Measurements from ENCODE around the gene MPI.
A peak's percentile ranks its signal among the peaks of the same experiment; 100 is the strongest.

The MPI gene

DNA sequence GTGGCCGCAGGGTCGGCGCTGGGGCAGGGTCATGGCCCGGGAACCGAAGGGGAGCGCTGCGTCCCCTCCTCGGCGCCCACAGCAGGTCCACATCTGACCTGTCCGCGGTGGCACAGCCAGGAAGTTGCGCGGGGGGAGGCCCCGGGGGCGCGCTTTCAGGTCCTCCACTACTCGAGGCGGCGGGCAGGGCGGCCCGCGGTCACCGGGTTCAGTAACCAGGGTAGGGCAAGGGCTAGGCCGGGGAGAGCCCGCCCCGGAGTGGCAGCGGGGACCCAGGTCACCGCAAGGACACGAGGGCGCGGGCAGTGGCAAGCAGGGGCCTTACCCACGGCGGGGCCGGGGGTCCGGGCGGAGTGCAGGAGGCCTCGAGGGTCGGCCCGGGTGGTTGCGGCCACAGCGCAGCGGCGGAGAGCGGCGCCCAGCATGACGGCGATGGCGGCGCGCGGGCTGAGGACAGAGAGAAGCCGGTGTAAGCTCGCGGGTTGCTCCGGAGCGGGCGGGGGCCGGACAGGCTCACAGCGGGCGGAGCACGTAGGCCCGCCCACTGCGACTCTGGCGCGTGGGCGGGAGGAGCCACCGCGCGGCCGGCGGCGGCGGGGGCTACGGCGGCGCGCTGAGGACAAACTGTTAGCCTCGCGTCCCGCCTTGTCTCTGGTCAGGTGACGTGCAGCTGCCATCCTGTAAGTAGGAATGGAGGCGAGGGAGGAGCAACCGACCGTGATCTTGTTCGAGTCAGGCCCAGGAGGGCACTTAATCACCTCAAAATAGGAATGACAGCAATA is 47.9 kb downstream of the MPI start, which contains the start of gene COX5A:
COX5A (minus strand) TSS at position 484 of the 782 bp plus-strand sequence; CDS start at position 425, 59 bp downstream.
- H3K27me3 ChIP-seq (ENCODE audit: insufficient read depth, low read depth) = no peaks in the 10 kb centered on the region
- no peaks in the 10 kb centered on the region for H3K36me3 ChIP-seq (ENCODE audit: insufficient read depth)
- peaks cover 32% of the 10 kb centered on the region for H3K4me1 ChIP-seq (ENCODE audit: low read depth, poor library complexity, severe bottlenecking)
- peak within 1 kb of the TSS; percentile 93 for H3K27ac ChIP-seq
- peak within 1 kb of the TSS; percentile 89 for H2AFZ ChIP-seq (ENCODE audit: low read depth)
- peaks cover 50% of the 10 kb centered on the region for H3K79me2 ChIP-seq (ENCODE audit: insufficient read depth, low read depth)
- H4K20me1 ChIP-seq (ENCODE audit: insufficient read depth) = 0 out of 2 replicates have a peak, but pooled peaks cover 12% of the 10 kb centered on the region
- TF ChIP-seq CTCF (conservative IDR thresholded peaks at IDR 0.05; ENCODE audit: low read depth, low read length) = no peak
- H3K9ac ChIP-seq = peak within 1 kb of the TSS; percentile 94
- H3K4me2 ChIP-seq = peak within 1 kb of the TSS; percentile 95
- no peak within 1 kb of the TSS for H3K4me3 ChIP-seq (IDR thresholded peaks at IDR 0.05; ENCODE audit: insufficient read depth, low read depth, low read length)

DNA sequence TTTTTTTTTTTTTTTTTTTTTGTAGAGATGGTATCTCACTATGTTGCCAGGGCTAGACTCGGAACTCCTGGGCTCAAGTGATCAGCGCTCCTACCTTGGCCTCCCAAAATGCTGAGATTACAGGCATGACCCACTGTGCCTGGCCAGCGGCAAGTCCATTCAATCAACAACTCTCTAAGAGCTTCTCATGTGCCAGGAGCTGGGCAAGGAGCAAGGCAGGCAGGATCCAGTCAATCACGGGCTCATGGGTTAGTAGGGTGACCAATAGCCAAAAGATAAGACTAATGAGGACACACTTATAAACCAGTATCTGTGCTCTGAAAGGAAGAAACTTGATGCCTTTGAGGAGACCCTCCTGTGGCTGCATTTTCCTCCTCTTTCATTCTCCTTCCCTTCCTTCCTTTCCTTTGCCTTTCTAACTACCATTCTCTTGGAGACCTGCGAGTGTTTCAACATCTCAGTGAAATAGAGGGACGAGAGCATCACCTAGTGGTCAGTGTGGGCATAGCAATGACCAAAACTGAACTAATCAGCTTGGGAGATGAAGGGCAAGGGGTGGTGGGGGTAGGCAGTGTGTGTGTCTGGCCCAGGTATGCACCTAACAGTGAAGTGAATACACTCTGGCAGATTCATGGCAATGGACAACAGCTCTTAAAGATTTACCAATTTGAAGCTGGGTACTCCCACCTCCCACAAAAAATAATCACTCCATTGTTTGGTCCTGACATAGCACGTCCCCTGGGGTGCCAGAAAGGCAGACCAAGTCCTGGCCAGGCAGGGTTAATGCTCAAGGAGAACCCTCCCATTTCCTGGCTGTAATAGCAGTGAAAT is 60.5 kb downstream of the MPI start:
- peak; percentile 98 for TF ChIP-seq CTCF (conservative IDR thresholded peaks at IDR 0.05; ENCODE audit: low read depth, low read length)
- peaks cover 6% of the 10 kb centered on the region; the same call in 1 of the 2 replicates for H3K79me2 ChIP-seq (ENCODE audit: insufficient read depth, low read depth)
- peaks cover 12% of the 10 kb centered on the region for H3K4me1 ChIP-seq (ENCODE audit: low read depth, poor library complexity, severe bottlenecking)
- H3K27me3 ChIP-seq (ENCODE audit: insufficient read depth, low read depth) = no peaks in the 10 kb centered on the region
- H3K27ac ChIP-seq = no peak overlapping the region
- H3K36me3 ChIP-seq (ENCODE audit: insufficient read depth) = no peaks in the 10 kb centered on the region
- no peak overlapping the region for H3K9ac ChIP-seq
- no peaks in the 10 kb centered on the region for H4K20me1 ChIP-seq (ENCODE audit: insufficient read depth)
- no peak overlapping the region for H2AFZ ChIP-seq (ENCODE audit: low read depth)
- H3K4me3 ChIP-seq (IDR thresholded peaks at IDR 0.05; ENCODE audit: insufficient read depth, low read depth, low read length) = no peak overlapping the region
- H3K4me2 ChIP-seq = no peak overlapping the region

GRCh38 chr15:74951006-74951405 is 61.2 kb downstream of the MPI start:
- Histone ChIP-seq H3K4me3 (IDR thresholded peaks at IDR 0.05; ENCODE audit: insufficient read depth, low read depth, low read length) (no peak overlapping the region), H2AFZ (ENCODE audit: low read depth) (no peak overlapping the region), H3K9ac (no peak overlapping the region), H4K20me1 (ENCODE audit: insufficient read depth) (no peaks in the 10 kb centered on the region), H3K4me1 (ENCODE audit: low read depth, poor library complexity, severe bottlenecking) (peaks cover 19% of the 10 kb centered on the region), H3K27ac (no peak overlapping the region), H3K79me2 (ENCODE audit: insufficient read depth, low read depth) (peaks cover 13% of the 10 kb centered on the region), H3K27me3 (ENCODE audit: insufficient read depth, low read depth) (no peaks in the 10 kb centered on the region), H3K4me2 (no peak overlapping the region), H3K36me3 (ENCODE audit: insufficient read depth) (no peaks in the 10 kb centered on the region)
- TF ChIP-seq CTCF (conservative IDR thresholded peaks at IDR 0.05; ENCODE audit: low read depth, low read length) = no peak
